ENCODE results near the gene SMOC1. TPM values are rescaled to one million over a fixed set of nuclear protein-coding genes. Genes with fewer than 3 reads are reported as not detected.
"Not testable (repeated sequence)": the region's sequence is repeated elsewhere in the genome, so short reads cannot be mapped to it uniquely, and the experiment has no call there.

The SMOC1 gene
- total RNA-seq, 1 donor from 2014 or later: 18.6 TPM

DNA sequence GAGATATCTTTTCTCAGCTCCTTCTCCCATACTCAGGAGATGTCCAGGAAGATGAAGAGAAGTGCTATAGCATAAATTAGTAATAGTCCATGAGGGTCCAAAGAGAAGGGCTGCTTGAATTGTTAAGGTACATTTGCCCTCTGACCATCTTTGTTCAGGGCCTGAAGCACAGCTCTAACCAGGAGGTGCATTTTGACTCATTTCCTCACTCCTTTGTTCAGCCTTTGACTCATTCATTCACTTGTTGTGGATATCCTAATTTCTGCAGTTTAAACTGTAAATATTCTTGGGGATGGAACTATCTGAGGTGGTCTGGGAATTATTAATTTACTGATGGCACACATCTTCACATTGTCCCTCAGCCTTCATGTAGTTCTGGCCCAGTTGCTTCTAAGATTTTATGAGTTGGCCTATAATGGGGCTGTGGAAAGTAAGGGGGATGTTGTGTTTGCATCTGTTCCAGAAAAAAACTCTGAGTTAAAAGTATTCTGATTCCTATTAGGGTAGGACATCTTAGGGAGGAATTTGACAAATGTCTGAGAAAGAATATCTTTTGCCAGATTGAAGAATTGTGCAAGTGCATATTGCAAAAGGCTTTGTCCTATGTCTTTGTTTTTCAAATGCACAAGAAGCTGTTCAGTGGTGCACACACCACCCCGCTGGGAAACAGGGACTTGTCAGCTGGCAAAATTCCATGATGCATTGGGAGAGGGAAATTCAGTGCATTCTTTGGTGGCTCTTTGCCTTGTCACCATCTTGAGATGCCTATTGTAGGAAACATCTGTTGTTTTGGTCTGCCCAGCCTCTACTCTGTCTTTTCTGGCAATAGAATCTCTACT lies 22.1 kb downstream of the SMOC1 start:
- no peak for DNase-seq

DNA sequence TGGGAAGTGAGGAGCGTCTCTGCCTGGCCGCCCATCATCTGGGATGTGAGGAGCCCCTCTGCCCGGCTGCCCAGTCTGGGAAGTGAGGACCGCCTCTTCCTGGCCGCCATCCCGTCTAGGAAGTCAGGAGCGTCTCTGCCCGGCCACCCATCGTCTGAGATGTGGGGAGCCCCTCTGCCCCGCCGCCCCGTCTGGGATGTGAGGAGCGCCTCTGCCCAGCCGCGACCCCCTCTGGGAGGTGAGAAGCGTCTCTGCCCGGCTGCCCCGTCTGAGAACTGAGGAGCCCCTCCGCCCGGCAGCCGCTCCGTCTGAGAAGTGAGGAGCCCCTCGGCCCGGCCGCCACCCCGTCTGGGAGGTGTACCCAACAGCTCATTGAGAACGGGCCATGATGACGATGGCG lies 23.8 kb downstream of the SMOC1 start:
- not testable (repeated sequence) for DNase-seq

DNA sequence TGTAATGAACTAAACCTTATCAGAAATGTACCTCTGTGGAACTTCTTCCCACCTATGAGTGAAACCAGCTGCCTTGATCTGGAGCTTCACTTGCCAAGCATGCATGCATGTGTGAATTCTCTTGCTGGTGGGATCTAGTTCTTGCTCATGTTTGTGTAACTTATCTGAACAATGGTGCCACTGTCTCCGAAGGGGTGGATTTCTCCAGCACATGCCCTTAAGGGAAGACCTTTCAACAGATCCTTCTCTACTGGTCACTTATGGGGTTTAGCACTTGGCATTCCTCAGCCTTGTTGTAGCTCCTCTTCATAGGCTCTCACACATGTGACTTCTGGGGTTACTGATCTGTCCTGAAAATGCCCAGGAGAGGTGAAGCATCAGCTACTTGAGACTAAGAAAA lies 25.0 kb downstream of the SMOC1 start:
- DNase-seq: no peak

DNA sequence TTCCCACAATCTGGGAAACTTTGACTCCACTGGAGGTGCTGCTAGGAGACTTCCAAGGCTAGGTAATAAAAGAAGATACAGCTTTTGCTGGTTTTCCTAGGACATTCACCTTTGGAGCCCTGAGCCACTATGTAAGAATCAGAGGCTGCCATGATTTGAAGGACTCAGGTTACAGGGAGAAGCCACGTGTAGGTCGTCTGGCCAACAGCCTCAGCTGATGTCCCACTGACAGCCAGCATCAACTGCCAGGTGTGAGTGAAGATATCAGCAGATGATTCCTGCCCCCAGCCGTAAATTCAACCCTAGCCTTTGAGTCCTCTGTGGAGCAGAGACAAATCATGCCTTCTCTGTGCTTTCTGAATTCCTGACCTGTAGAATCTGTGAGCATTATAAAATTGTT lies 27.0 kb downstream of the SMOC1 start:
- no peak for DNase-seq

DNA sequence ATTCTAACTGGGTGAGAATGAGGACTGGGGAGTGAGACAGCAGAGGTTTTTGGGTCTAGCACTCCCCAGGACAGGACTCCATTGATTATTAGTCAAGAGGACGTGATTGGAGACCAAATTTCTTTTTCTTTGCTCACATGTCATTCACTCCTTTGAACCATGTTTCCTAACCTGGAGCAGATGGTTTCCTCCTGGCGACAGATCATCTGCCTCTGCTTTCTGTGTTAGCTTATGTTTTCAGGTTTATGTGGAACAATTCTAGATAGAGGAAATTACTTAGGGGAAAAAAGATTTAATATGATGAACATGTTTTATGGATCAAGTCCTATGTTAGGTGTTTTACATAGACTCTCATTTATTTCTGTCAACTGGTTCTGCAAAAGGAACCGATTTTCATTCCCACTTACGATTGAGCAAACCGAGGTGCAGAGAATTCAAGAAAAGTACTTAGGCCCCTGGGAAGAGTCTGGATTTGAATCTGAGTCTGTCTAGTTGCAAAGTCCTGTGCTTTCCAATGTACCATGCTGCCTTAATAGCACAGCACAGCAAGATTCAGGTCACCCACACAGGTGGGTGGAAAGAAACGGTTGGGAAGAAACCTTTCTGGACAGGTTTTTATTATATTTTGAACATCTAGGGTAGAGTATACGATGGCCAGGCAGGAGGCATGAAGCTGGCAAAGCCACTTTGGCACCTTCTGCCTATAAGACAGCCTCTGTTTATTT lies 30.8 kb downstream of the SMOC1 start:
- no peak for DNase-seq

DNA sequence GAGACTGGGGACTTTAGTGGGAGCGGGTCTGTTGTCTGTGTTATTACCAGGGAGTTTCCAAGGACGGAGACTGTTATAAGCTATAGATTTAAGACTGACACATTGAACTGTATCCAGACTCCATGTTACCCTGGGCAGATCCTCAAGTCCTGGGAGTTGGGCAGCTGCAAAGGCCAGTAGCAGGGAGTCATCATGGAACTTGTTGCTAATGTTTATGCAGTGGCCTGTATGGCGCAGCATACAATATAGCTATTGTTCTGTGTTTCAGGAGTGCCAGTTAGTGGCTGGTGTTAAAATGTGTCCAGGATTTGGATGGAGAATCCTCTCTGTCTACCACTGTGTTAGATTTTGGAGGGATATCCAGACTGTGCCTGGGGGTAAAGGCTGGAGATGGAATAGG lies 31.7 kb downstream of the SMOC1 start:
- no peak for DNase-seq

DNA sequence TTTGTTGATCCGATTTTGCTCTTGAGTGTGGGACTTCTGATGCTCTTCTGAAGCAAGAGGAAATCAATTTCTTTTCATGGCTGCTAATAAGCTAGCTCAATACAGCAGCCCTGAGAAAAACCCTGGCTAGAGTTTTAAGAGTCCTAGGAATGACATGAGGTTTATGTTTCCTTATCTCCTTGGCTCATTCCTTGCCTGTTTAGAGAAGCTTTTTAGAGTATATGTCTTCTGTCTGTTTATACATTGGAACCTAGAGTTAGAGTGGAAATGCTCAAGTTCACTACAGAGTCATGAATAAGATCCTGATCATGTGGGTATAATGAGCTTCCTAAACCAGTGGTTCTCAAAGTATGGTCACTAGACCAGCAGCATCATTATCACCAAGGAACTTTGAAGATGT lies 34.5 kb downstream of the SMOC1 start:
- DNase-seq: no peak

DNA sequence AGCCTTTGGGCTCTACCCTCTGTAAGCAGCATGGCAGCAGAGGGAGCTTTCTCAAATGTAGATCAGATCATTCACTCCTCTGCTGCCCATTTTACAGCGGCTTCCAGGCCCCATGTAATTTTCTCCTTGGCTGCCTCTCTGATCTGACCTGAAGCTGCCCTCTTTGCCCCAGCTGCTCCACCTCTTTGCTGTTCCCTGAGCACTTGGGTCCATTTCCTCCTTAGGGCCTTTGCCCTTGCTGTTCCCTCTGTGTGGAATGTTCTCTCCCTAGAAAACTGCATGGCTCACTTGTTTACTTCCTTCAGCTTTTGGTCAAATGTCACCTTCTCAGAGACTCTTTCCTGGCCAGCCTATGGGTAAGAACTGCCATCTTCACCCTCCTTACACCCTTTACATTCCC lies 37.2 kb downstream of the SMOC1 start:
- DNase-seq: no peak

DNA sequence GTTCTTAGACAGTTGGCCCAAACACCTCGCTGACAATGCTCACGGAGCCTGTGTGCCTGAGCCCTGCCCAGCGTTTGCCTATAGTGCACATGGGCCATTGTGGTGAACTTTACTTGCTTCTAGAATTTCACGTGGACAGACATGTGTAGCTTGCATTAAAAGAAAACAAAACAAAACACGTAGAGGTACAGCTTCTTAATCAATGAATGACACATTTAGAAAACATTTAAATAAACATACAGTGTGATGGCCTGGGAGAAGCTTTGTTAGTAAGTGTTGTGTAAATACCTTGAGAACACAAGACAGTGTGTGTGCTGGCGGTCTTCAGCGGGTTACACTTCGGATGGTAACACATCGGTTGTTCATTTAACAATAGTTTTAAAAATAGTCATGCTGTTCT lies 38.1 kb downstream of the SMOC1 start:
- no peak for DNase-seq

DNA sequence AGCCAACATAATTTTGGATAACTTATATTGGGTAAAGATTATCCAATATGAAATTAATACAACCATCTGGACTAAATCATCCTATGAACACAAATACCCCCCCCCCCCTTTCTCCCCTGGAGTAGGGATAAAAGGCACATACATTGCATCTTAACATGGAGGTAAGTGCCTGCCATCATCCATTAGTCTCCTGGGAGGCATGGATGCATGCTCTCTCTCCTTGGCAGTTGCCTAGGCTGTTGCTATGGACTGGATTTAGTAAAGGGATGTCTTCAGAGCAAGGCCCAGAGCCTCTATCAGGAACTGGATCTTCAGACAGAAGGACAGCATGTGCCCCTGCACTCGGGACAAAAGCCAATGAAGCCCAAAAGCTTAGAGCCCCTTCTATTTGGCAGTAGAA lies 40.6 kb downstream of the SMOC1 start:
- no peak for DNase-seq

DNA sequence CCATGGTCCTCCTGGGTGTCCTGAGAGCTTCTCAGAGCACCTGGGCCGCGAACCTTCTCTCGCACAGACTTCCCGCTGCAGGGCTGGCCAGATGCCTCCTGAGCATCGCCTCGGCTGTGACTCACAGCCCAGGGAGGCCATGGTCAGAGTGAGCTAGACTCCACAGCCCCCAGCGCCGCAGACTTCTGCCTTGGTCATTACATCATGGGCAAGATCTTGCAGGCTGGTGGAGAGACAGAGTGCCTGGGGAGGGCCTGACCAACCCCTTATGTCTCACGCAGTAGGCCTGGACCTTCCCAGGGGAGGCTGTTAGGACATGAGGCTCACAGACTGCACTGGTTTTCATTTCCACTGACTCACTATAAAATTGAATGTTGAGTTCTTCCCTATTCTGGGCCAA lies 41.8 kb downstream of the SMOC1 start:
- no peak for DNase-seq

DNA sequence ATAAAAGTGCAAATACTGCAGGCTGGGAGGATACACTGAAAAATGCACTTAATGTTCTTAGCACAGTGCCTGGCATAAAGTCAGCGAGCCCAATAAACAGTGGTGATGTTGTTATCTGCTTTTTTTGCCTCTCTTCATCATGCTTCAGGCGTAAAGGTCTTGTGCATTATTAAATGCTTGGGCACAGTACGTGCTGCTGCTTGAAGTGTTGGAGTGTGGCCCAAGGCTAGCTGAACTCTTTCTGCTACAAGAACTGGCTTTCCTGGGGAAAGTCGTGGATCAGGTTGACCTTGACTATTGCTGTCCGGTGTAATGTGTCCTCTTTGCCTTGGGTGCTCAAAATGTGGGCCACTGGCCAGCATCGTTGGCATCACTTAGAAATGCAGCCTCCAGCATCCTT lies 43.0 kb downstream of the SMOC1 start:
- no peak for DNase-seq

DNA sequence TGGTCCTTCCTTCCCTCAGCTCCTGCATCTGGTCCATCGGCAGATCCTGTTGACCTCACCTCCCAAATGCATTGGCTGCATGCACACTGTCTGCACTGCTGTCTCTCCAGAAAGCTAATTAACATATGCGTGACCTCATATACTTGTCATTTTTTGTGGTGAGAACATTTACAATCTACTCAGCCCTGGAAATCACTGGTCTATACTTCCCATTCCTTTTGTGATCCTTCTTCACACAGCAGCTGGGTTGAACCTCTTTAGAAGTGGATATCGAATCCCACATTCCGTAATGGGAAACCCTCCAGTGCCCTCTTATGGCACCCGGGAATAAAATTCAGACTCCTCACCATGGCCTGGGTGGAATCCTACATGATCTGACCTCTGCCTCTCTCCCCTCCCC lies 45.0 kb downstream of the SMOC1 start:
- DNase-seq: no peak

DNA sequence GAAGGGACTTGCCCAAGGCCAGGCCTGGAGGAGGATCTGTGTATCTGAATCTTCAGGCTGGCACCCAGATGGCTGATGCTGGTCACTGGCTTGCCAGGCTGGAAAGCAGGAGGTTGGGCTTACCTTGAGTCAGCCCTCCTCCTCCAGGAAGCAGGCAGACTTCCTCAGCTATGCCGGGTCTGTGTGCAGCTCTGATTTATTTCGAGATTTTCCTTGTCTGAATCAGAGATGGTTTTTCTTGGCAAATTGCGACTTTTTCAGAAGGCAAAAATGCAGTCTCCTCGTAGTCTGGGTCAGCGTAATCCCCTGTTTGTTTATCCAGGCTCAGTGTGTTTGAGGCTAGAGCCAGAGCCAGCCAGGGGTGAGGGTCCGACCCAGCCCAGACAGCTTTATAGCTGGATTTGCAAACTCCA lies 48.9 kb downstream of the SMOC1 start:
- no peak for DNase-seq

DNA sequence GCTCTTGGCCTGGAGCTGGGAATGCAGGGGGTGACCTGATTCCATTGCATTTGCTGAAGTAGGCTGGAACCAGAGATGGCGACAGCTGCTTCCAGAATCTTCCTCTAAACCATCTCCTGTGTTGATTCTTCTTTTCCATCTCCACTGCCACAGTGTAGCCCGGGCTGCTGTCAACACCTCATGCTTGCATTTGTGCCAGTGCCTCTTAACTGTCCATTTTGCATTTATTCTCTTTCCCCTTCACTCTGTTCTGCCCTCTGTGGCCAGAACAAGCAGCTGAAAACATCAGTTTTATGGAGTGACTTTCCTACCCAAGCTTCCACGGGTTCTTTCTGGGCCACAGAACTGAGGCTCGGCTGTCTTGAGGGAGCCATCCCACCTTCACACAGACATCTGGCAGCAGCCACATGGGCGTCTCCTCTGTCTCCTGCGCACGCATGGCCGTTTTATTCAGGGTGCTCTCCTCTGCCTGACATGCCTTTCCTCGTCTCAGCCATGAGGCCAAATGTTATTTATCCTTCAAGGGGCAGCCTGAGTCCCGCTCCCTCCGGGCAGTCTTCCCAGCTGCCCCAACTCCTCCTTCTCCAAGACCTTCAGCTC lies 51.7 kb downstream of the SMOC1 start:
- DNase-seq: no peak

DNA sequence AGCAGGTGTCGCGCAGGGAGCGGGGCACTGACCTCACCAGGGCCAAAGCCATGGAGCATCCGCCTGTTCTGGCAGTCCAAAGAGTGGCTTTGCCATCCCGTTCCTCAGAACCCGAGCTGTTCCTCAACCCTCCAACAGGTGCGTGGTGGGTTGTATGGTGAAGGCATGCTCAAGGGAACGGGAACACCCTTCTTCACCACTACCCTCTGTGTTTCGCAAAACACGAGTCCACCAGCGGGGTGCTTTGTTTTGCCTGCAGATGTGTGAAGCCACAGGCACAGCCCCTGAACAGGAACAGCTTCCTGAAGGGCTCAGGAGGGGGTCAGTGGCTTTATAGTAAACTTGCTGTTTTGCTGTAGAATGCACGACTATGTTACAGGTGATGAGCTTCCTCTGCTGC lies 52.7 kb downstream of the SMOC1 start:
- no peak for DNase-seq

DNA sequence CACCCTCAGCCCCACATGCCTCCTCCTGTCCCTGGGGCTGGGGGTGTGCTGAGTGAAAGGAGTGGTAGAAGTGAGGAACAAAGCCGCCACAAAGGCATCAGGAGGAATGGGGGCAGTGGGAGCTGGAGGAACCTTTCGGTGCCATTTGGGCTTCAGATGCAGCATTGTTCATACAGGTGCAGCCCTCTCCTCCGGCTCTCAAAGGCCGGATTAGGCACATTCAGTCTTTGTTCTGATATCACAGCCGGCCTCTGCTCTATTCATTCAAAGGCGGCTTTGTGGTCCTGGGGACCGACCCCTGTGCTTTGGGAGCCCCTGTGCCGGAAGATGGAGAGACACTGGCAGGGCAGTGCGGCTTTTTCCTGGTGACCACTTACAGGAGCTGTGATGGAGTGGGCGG lies 53.2 kb downstream of the SMOC1 start:
- DNase-seq: no peak

DNA sequence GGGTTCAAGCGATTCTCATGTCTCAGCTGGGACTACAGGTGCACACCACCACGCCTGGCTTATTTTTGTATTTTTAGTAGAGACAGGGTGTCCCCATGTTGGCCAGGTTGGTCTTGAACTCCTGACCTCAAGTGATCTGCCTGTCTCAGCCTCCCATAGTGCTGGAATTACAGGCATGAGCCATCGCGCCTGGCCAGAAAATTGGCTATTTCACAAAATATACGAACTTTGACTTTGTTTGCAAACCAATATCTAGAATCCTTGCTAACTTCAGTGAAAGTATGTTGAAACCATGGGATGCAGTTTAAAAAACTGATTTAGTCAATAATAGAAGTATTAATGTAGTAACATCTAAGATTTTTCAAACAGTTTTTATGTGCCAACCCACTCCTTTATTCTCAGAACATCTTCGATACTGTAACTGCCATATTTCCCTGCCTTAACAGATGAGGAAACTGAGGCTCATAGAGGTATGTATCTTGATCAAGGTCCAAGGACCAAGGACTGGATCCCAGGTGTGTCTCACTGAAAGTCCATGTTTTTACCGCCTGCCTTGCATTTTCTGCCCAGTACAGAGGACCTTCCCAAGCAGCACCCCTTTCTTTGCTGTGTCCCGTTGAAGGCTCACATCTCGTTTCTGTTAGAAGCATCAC lies 54.5 kb downstream of the SMOC1 start:
- DNase-seq: no peak

DNA sequence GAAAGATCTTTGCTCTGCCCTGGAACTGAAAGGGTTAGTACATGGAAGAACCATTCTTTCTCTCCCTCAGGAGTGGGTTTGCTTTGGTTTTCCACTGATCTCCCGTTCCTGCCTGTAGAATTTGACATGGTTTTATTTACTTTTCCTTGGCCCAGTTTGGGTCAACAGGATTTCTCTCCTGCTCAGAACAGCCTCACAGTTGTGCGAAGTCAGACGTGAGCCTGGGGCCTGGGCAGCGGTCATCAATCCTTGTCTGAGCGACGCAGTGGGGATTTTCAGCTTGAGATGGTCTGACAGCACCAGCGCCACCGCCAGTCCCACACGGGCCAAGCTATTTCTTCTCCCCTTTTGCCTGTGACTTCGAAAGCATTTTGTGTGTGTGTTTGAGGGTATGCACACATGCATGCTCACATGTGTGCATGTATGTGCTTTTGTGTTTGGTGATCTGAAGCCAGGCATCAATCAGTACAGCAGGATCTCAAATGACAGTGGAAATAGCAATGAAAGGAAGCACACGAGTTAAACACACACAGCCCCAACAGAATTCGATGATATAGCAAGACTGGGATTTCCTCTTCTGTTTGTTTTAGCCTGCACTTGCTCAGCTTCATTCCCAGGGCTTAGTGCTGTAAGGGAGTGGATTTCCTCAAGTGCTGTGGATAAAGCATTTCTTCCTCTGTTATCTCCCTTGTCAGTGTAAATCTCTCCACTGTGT lies 58.3 kb downstream of the SMOC1 start:
- DNase-seq: no peak

DNA sequence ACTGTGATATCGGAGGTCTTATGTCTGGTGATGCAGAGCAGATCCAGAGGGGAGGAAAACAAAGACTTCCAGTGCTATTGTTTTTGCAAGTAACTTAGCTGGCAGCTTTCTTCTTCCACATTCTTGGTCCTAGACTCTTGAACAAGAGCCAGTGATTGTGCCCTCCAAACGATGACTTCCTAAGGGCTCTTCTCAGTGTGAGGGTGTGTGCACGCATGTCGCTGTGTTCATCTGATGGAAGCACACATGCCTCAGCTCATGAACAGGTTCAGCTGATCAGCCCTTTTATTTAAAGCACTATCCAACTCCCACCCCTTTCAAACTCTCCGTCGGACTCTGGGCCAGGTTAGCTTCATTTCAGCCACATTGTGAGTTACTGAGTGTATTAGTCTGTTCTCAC lies 59.5 kb downstream of the SMOC1 start:
- no peak for DNase-seq

DNA sequence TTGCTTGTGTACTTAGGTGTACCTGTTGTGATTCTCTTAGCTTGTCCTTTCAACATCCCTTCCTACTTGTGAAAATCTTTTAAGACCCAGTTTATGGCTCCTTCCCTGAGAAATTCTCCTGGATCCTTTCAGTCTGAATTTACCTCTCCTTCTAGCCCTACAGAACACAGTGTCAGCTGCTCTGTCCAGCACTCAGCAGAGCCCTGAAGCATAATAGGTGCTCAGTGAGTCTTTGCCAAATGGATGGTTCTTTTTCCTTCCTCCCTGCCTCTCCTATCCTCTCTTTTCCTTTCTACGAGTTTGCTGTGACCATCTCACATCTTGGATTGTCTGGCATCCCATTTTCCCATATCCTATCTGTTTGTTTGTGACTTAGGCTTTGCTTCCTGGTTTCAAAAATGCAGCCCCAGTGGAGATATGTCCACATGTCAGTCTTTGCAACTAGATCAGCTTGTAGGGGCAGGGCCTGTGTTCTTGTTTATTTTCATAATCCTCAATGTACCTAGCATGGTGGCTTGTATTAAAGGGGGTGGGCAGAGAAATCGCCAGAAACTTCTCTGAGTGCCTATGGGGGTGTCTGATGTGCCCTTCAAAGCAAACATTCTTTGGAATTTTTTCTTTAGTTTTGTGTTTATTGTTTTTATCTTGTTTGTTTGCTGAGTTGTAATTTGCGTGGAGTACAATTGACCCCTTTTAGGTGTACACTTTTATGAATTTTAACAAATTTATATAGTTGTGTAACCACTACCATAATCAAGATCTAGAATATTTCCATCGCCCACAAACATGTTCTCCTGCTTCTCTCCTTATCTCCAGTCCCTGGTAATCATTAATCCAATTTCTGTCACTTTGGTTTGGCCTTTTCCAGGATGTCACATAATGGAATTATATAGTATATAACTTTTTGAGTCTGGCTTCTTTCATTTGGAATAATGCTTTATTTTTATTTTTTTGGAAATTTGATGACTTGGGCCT lies 62.8 kb downstream of the SMOC1 start:
- DNase-seq: no peak
